ENCODE data around the gene BCL2L14.

DNA sequence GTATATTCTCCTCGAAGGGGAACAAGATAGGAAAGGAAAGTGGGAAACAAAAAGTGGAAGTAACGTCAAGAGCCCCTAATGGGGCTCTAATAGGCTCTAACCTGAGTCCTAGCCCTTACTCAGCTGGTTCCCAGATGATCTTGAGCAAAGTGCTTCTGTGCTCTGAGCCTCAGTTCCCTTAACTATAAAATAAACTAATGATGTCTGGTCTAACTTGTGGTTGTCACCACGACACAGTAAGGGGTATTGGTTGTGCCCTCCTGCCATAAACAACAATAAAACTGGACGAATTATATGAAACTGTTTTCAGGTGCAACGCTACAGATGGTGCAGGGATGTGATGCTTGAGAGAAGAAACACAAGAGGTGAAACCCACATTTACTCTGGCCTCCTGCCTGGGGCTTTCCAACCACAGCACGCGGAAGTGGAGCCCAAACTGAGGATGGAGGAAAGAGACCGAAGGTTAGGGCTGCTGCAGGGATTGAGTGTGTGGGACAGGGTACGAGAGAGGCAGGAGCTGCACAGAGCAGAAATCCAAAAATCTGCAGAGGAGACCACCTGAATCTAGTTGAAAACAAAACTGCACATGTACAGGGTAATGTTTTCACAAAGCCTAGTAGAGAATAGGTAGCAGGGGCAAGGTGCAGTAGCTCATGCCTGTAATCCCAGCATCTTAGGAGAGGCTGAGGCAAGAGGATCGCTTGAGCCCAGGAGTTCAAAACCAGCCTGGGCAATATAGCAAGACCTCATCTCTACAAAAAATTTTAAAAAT is 45.6 kb upstream of the BCL2L14 start:
- TF ChIP-seq, protein P1, sequence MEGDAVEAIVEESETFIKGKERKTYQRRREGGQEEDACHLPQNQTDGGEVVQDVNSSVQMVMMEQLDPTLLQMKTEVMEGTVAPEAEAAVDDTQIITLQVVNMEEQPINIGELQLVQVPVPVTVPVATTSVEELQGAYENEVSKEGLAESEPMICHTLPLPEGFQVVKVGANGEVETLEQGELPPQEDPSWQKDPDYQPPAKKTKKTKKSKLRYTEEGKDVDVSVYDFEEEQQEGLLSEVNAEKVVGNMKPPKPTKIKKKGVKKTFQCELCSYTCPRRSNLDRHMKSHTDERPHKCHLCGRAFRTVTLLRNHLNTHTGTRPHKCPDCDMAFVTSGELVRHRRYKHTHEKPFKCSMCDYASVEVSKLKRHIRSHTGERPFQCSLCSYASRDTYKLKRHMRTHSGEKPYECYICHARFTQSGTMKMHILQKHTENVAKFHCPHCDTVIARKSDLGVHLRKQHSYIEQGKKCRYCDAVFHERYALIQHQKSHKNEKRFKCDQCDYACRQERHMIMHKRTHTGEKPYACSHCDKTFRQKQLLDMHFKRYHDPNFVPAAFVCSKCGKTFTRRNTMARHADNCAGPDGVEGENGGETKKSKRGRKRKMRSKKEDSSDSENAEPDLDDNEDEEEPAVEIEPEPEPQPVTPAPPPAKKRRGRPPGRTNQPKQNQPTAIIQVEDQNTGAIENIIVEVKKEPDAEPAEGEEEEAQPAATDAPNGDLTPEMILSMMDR (IDR thresholded peaks at IDR 0.05; ENCODE audit: low read length), result no peak
- TF ChIP-seq EZH2 (IDR thresholded peaks at IDR 0.05; ENCODE audit: borderline replicate concordance, low read length), result no peak

Measured in OCI-LY1 (cell line).